CD4-positive, alpha-beta T cell treated with Interleukin-6 for 4 hours (primary cell): Measurements from ENCODE around the gene ARL15.
"Not testable (repeated sequence)": the region's sequence is repeated elsewhere in the genome, so short reads cannot be mapped to it uniquely, and the experiment has no call there.

Experiments
- DNase-seq: peaks from one replicate; pipeline ENCODE4 v3.0.0-alpha.2; 2020; ENCODE audit warnings: mixed read lengths

ARL15 gene

GRCh38 chr5:53879708-53880323 is 430.6 kb downstream of the ARL15 start:
- no peak for DNase-seq

GRCh38 chr5:53878015-53878414 is 432.4 kb downstream of the ARL15 start:
- DNase-seq = no peak

GRCh38 chr5:53877243-53877642 is 433.1 kb downstream of the ARL15 start:
- no peak for DNase-seq

- DNase-seq = no peak
Measured at GRCh38 chr5:53874409-53874808, 436.0 kb downstream of the ARL15 start.

- no peak for DNase-seq
Measured at GRCh38 chr5:53873235-53873634, 437.1 kb downstream of the ARL15 start.

GRCh38 chr5:53871775-53872174 is 438.6 kb downstream of the ARL15 start:
- DNase-seq = no peak

GRCh38 chr5:53871050-53871449 is 439.3 kb downstream of the ARL15 start:
- no peak for DNase-seq

- no peak for DNase-seq
Measured at GRCh38 chr5:53858700-53859456, 451.5 kb downstream of the ARL15 start.

GRCh38 chr5:53856506-53856905 is 453.9 kb downstream of the ARL15 start:
- no peak for DNase-seq

GRCh38 chr5:53836851-53837430 is 473.4 kb downstream of the ARL15 start:
- DNase-seq = not testable (repeated sequence)

- no peak for DNase-seq
Measured at GRCh38 chr5:53834500-53834899, 475.9 kb downstream of the ARL15 start.
